GM19351 (cell line): ENCODE results near the gene USF2.

Source experiments
- ATAC-seq: cut with Tn5 transposase; IDR thresholded peaks from one replicate; pipeline ENCODE4 v1.9.1; 2021; ENCODE audit warnings: mild to moderate bottlenecking, moderate library complexity; ENCODE audit not compliant: unreplicated experiment

Gene USF2

DNA sequence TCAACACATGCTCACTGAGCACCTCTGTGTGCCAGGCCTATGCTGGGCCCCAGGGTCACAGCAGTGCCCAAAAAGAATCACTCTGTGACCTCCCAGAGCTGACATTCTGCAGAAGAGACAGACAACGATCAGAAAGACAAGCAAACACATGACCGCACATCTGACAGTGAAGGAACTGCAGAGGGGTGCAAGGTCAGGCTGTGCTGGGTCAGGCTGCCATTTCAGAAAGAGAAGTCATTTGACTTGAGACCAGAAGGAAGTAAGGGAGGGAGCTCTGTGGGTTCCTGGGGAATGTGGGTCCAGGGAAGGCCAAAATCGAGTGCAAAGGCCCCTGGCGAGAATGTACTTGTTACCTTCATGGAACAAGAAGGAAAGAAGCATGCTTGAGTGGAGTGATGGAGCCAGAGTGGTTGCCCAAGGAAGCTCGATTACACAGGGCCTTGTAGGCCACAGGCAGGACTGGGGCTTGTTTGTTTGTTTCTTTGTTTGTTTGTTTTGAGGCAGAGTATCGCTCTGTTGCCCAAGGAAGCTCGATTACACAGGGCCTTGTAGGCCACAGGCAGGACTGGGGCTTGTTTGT is 48.8 kb downstream of the USF2 start:
- no peak for ATAC-seq

DNA sequence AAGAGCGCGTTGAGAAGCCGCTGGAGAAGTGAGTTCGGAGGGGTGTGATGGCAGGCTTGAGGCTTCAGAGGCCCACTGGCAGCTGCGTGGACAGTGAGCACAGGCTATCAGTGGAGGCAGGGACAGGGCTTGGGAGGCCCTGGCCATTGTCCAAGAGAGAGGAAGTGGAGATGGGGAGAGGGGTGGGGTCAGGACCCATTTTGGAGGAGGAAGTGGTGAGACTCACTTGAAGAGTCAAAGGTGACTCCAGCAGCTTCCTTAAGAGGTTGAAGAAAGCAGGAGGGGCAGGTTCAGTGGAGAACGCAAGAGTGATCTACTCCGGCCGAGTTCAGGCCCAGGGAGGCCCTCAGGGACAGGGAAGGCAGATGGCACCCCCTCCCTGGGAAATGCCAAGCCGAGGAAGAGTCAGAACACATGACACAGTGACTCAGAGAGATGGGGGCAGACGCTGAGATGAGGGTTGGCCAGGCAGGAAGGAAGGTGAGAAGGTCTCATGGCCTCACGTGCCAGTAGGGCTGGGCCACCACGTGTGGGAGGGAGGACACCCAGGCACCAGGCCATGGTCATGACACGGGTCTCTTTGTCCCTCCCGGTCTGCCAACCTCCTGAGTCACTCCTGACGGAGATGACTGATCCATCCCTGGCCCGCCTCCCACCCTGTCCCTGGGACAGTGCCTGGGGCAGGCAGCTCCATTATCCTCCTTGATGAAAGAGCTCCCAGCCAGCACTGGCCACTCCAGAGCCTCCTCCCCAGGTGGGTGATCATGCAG is 50.1 kb downstream of the USF2 start:
- no peak for ATAC-seq

DNA sequence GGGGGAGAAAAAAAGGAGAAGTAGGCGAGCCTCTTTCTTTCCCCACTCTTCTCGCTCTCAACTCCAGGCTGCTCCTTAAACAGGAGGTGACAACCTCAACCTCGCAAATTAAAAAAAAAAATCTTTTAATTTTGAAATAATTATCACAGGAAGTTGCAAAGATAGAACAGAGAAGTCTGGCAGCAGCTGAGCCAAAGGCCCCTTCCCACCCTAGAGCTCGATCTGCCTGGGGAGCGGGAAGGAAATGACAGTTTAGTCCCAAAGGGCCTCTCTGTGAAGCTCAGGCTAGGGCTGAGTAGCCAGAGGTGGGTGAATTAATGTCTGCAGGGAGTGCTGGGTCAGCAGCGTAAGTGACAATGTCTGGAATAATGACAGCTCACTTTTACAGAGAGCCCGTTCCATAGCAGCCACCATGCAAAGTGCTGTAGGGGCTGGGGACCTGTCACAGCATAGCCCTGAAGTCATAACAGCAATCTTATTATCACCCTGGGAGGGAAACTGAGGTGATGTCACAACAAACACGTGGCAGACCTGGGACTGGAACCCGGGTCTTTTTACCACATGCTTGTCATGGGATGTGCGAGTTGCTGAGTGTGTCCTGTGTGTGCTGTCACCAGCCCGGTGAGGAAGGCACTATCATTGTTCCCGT is 51.4 kb downstream of the USF2 start:
- ATAC-seq, result no peak

GRCh38 chr19:35321291-35321690 is 52.5 kb downstream of the USF2 start:
- ATAC-seq, result no peak

- ATAC-seq, result no peak
Measured at GRCh38 chr19:35322014-35322413, 53.3 kb downstream of the USF2 start.

- ATAC-seq, result no peak
Measured at GRCh38 chr19:35327642-35328041, 58.9 kb downstream of the USF2 start.

DNA sequence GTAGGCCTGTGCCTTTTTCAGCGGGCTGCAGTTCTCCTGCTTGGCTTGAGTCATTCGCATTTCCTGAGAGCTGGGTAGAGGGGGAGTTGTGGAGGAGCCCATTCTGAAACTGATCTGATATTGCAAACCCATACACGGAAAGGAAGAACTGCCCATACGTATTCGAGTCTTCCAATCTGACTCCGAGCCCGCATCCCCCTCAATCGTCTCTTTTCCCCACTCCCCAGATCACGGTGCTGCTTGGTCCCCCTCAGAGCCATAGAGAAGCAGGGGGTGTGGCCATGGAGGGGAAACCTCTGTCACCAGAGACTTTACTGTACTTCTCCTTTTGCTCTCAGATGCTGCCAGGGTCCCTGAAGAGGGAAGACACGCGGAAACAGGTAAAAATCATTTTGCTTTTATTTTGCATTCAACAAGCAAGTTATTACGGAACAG is 60.1 kb downstream of the USF2 start, which contains the start of gene CD22:
TSS of gene CD22 (plus strand) at position 337 of the 435 bp plus-strand sequence. CDS start 2,854 bp downstream, outside the sequence.
- ATAC-seq, result no peak

DNA sequence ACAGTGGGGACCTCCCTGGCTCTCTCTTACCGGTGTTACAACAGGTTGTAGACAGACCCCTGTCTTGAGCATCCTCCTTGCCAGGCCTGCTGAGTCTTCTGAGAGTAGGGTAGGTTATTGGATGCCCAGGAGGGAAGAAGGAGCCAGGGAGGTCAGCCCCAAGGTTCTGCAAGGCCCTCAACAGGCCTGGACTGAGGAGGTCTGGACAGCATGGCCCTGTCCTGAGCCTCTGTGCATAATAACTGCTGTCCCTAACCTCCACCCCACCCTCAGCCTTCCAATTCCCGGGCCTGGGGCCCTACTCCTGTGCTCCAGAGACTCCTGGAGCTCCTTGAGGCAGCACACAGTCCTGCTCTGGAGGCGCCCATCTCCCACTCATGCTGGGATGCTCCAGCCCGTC is 60.6 kb downstream of the USF2 start:
- ATAC-seq, result no peak
